Liver (tissue), 5 donors: ENCODE measurements around the gene TNFAIP8. TPM values are rescaled to one million over a fixed set of nuclear protein-coding genes. Genes with fewer than 3 reads are reported as not detected.

Experiments
- polyA plus RNA-seq, 2 donors: library from polyadenylated mRNA; stranded (reverse) in 1 of 2; unstranded in 1 of 2; fragments of 200-250 nt in 1 of 2; fragments of >200 nt in 1 of 2; fragmentation: Nextera tagmentation in 1 of 2; extraction: Ambion mirVana in 1 of 2; gene quantifications; one replicate each; pipeline versions ENCODE4 v1.2.1 to v1.2.3, GENCODE V29; 2013 to 2015
- small RNA-seq: library from RNA; depleted of rRNA; stranded (forward); fragments of <200 nt; gene quantifications from one replicate; pipeline ENCODE3, GENCODE V24; 2014
- total RNA-seq, 2 donors: library from RNA; depleted of rRNA; stranded (reverse); fragments of >200 nt; gene quantifications; one replicate each; pipeline ENCODE4 v1.2.3, GENCODE V29; 2014
- donor health status: healthy.
- donor health status: healthy.
- donor health status: healthy.

Gene TNFAIP8
- total and polyA plus RNA-seq, 4 donors = 2.6 to 28.6 (median 4.4) TPM

Small RNAs within 50 kb of the gene (small RNA-seq; reads per million reads assigned to genes)
- gene RN7SL174P (not detected), gene RNA5SP190 (not detected)

Other genes with a start within 250 kb of the TNFAIP8 start
- gene HSD17B4, start 96.5 kb downstream of the TNFAIP8 start, total RNA-seq = 100 to 1,000 TPM; 299 to 699 TPM
- 100 to 1,000 TPM; 378 to 407 TPM for gene HSD17B4, start 96.5 kb downstream of the TNFAIP8 start, polyA plus RNA-seq